ENCODE results near the gene ADARB2. TPM values are rescaled to one million over a fixed set of nuclear protein-coding genes. Genes with fewer than 3 reads are reported as not detected.

ADARB2 gene
- total and polyA plus RNA-seq, 8 donors: 0.41 to 0.92 (median 0.76) TPM

- no peak for TF ChIP-seq CTCF (IDR thresholded peaks at IDR 0.05)
- DNase-seq: no peak
- H3K4me3 ChIP-seq: no peak overlapping the region
Observed at GRCh38 chr10:1526436-1527055, 210.8 kb downstream of the ADARB2 start.

GRCh38 chr10:1525354-1526162 is 211.8 kb downstream of the ADARB2 start:
- intact Hi-C loops (cut with DNase I): no loop called here
- H3K4me1 ChIP-seq: no peaks in the 10 kb centered on the region
- H3K27me3 ChIP-seq: peaks cover 0 to 16% of the 10 kb centered on the region in 2 donors
- no peaks in the 10 kb centered on the region for H3K36me3 ChIP-seq
- no peak for TF ChIP-seq CTCF (IDR thresholded peaks at IDR 0.05)
- ATAC-seq (no peak), DNase-seq (no peak)
- H3K9me3 ChIP-seq: no peaks in the 10 kb centered on the region
- H3K27ac ChIP-seq: no peak overlapping the region
- no peak overlapping the region for H3K4me3 ChIP-seq

More at GRCh38 chr10:1526436-1527055, 210.8 kb downstream of the ADARB2 start:
- H3K36me3 ChIP-seq: no peaks in the 10 kb centered on the region
- no peak for ATAC-seq
- H3K4me1 ChIP-seq: no peaks in the 10 kb centered on the region
- no peaks in the 10 kb centered on the region for H3K9me3 ChIP-seq
- H3K27me3 ChIP-seq: peaks cover 0 to 16% of the 10 kb centered on the region in 2 donors
- intact Hi-C loops (cut with DNase I): no loop called here
- no peak overlapping the region for H3K27ac ChIP-seq

- Histone ChIP-seq H3K27me3 (peaks cover 0 to 16% of the 10 kb centered on the region in 2 donors), H3K4me3 (no peak overlapping the region), H3K36me3 (no peaks in the 10 kb centered on the region), H3K27ac (no peak overlapping the region), H3K9me3 (no peaks in the 10 kb centered on the region), H3K4me1 (no peaks in the 10 kb centered on the region)
- intact Hi-C loops (cut with DNase I): no loop called here
- DNase-seq (no peak), ATAC-seq (no peak)
- no peak for TF ChIP-seq CTCF (IDR thresholded peaks at IDR 0.05)
Observed at GRCh38 chr10:1524540-1524939, 212.8 kb downstream of the ADARB2 start.

GRCh38 chr10:1523221-1523620 is 214.1 kb downstream of the ADARB2 start:
- Histone ChIP-seq H3K4me1 (no peaks in the 10 kb centered on the region), H3K9me3 (no peaks in the 10 kb centered on the region), H3K27ac (no peak overlapping the region), H3K27me3 (peaks cover 0 to 10% of the 10 kb centered on the region in 2 donors), H3K36me3 (no peaks in the 10 kb centered on the region), H3K4me3 (no peak overlapping the region)
- intact Hi-C loops (cut with DNase I): no loop called here
- TF ChIP-seq CTCF (IDR thresholded peaks at IDR 0.05): no peak
- ATAC-seq (no peak), DNase-seq (no peak)

GRCh38 chr10:1522237-1522636 is 215.1 kb downstream of the ADARB2 start:
- no peak for TF ChIP-seq CTCF (IDR thresholded peaks at IDR 0.05)

More at GRCh38 chr10:1522237-1522636, 215.1 kb downstream of the ADARB2 start:
- no peak for DNase-seq
- H3K4me1 ChIP-seq: no peaks in the 10 kb centered on the region
- no peaks in the 10 kb centered on the region for H3K36me3 ChIP-seq
- H3K9me3 ChIP-seq: no peaks in the 10 kb centered on the region
- peaks cover 0 to 10% of the 10 kb centered on the region in 2 donors for H3K27me3 ChIP-seq
- ATAC-seq: no peak
- no peak overlapping the region for H3K27ac ChIP-seq
- H3K4me3 ChIP-seq: no peak overlapping the region
- intact Hi-C loops (cut with DNase I): no loop called here
